K562 (cell line): ENCODE measurements around the gene CRYBA4.

Source experiments
- CTCF ChIP-seq, 3 experiments: IDR thresholded peaks in 2 of 3; conservative IDR thresholded peaks in 1 of 3; 2 replicates each; pipeline ENCODE4 v1.5.1; 2011 to 2012; ENCODE audit warnings: low read length in 3 of 3, mild to moderate bottlenecking in 3 of 3, control low read depth in 2 of 3, improper control_type of control experiment in 1 of 3, inconsistent platforms in 1 of 3, low read depth in 1 of 3, mixed read lengths in 1 of 3, moderate library complexity in 1 of 3; ENCODE audit not compliant: insufficient read depth in 2 of 3
- NRF1 ChIP-seq, 2 experiments: fragments of 450-650 bp; IDR thresholded peaks in 1 of 2; conservative IDR thresholded peaks in 1 of 2; 2 replicates each; pipeline ENCODE4 v1.6.1; 2014; ENCODE audit warnings: mild to moderate bottlenecking in 2 of 2
- POLR2A ChIP-seq: fragments of 450-650 bp; conservative IDR thresholded peaks from 2 replicates; pipeline ENCODE4 v1.6.1; 2016

GRCh38 chr22:26618455-26618854 is 3.3 kb upstream of the CRYBA4 start:
- TF ChIP-seq NRF1 (conservative IDR thresholded peaks at IDR 0.05 in 1 of 2, IDR thresholded peaks at IDR 0.05 in 1 of 2), result no peak
- TF ChIP-seq POLR2A, result no peak
- TF ChIP-seq CTCF (IDR thresholded peaks at IDR 0.05 in 2 of 3, conservative IDR thresholded peaks at IDR 0.05 in 1 of 3; ENCODE audit: insufficient read depth in 2 of 3, low read depth in 1 of 3, low read length in 3 of 3), result no peak
